Endothelial cell of umbilical vein (primary cell): Measurements from ENCODE around the gene FHOD3. TPM values are rescaled to one million over a fixed set of nuclear protein-coding genes. Genes with fewer than 3 reads are reported as not detected.

Experiments used
- BruUV-seq: library from RNA; stranded (reverse); fragments of 400-500 nt; replicated peaks from 2 replicates; lab custom pipeline; 2021; lab: Mats Ljungman, UMichigan
- CTCF ChIA-PET: fragments of 300-600, 350-600 bp; sonication (Branson Sonifier 250); formaldehyde crosslinking; loops from one replicate; lab custom pipeline; 2021; ENCODE audit warnings: antibody characterized with exemption, inconsistent platforms; lab: Charles Lee
- POLR2A ChIA-PET: fragments of 300-600, 350-600 bp; sonication (Branson Sonifier 250); formaldehyde crosslinking; loops from one replicate; lab custom pipeline; 2021; ENCODE audit warnings: antibody characterized with exemption, inconsistent platforms; lab: Charles Lee
- DNase-seq: peaks from one replicate; pipeline ENCODE4 v3.0.0-alpha.2; 2011; ENCODE audit warnings: low read depth, low spot score
- FAIRE-seq: peaks from 2 replicates; lab custom pipeline; 2011; peaks lifted over from hg19 to GRCh38; lab: Jason Lieb, UNC
- H2AFZ ChIP-seq: 2 replicates; pipeline ENCODE4 v1.6.0; 2012; ENCODE audit warnings: low read depth, low read length, control low read depth, inconsistent platforms
- H3K27ac ChIP-seq: 2 replicates; pipeline ENCODE4 v1.5.1; 2011; ENCODE audit warnings: low read depth, mild to moderate bottlenecking, control low read depth, low read length, moderate library complexity; ENCODE audit not compliant: insufficient read depth
- H3K27me3 ChIP-seq, 2 experiments: 2 replicates each; pipeline versions ENCODE4 v1.6.0 to v1.6.1; 2011; ENCODE audit warnings: low read length in 2 of 2, mixed read lengths in 1 of 2; ENCODE audit not compliant: control insufficient read depth in 2 of 2, insufficient read depth in 2 of 2
- H3K36me3 ChIP-seq, 2 experiments: 2 replicates in 1 of 2; 3 replicates in 1 of 2; pipeline ENCODE4 v1.5.1; 2011; ENCODE audit warnings: low read length in 2 of 2, mild to moderate bottlenecking in 1 of 2, moderate library complexity in 1 of 2; ENCODE audit not compliant: control insufficient read depth in 2 of 2, insufficient read depth in 2 of 2; ENCODE audit errors: extremely low read depth in 1 of 2
- H3K4me1 ChIP-seq: 3 replicates; pipeline ENCODE4 v1.5.1; 2011; ENCODE audit warnings: mild to moderate bottlenecking, low read length; ENCODE audit not compliant: control insufficient read depth, insufficient read depth; ENCODE audit errors: extremely low read depth
- H3K4me2 ChIP-seq: 2 replicates; pipeline ENCODE4 v1.6.1; 2011; ENCODE audit warnings: low read length, control low read depth, mixed read lengths; ENCODE audit not compliant: insufficient read depth
- H3K4me3 ChIP-seq, 3 experiments: fragments of 200-600 bp in 1 of 3; sonication (generic), shearing (Covaris generic) in 1 of 3; replicated peaks in 1 of 3; 2 replicates each; pipeline ENCODE4 v1.5.1; 2011 to 2016; ENCODE audit warnings: control low read depth in 3 of 3, low read length in 3 of 3, mild to moderate bottlenecking in 2 of 3, inconsistent platforms in 1 of 3, low read depth in 1 of 3, moderate library complexity in 1 of 3; ENCODE audit not compliant: insufficient read depth in 1 of 3
- H3K79me2 ChIP-seq: 2 replicates; pipeline ENCODE4 v1.6.0; 2012; ENCODE audit warnings: low read length, inconsistent platforms; ENCODE audit not compliant: control insufficient read depth, insufficient read depth
- H3K9ac ChIP-seq: replicated peaks from 2 replicates; pipeline ENCODE3; 2011; ENCODE audit warnings: low read length, control low read depth; ENCODE audit not compliant: insufficient read depth; ENCODE audit errors: extremely low read depth
- H3K9me1 ChIP-seq: replicated peaks from 3 replicates; pipeline ENCODE4 v1.6.0; 2011; ENCODE audit warnings: mild to moderate bottlenecking, low read length; ENCODE audit not compliant: control insufficient read depth, insufficient read depth; ENCODE audit errors: extremely low read depth
- H3K9me3 ChIP-seq: replicated peaks from 2 replicates; pipeline ENCODE4 v1.5.1; 2012; ENCODE audit warnings: low read length, inconsistent platforms; ENCODE audit not compliant: control insufficient read depth, insufficient read depth
- H4K20me1 ChIP-seq: replicated peaks from 2 replicates; pipeline ENCODE3; 2011; ENCODE audit warnings: mild to moderate bottlenecking, low read length; ENCODE audit not compliant: control insufficient read depth, insufficient read depth; ENCODE audit errors: extremely low read depth
- CTCF ChIP-seq, 2 donors: IDR thresholded peaks; 1 replicate in 1 of 2; 2 replicates in 1 of 2; pipeline ENCODE4 v1.5.1; 2011; ENCODE audit warnings: low read length in 2 of 2, mild to moderate bottlenecking in 2 of 2, moderate library complexity in 2 of 2, control low read depth in 1 of 2, inconsistent platforms in 1 of 2, low read depth in 1 of 2; ENCODE audit not compliant: insufficient read depth in 1 of 2; ENCODE audit errors: extremely low read depth in 1 of 2
- EZH2 ChIP-seq: IDR thresholded peaks from 2 replicates; pipeline ENCODE4 v1.6.1; 2012; ENCODE audit warnings: borderline replicate concordance, low read depth, mild to moderate bottlenecking, moderate library complexity, low read length, inconsistent platforms; ENCODE audit not compliant: severe bottlenecking
- FOS ChIP-seq: IDR thresholded peaks from 2 replicates; pipeline ENCODE4 v1.6.1; 2011; ENCODE audit warnings: mild to moderate bottlenecking, low read length, moderate library complexity, borderline replicate concordance; ENCODE audit not compliant: insufficient read depth
- GATA2 ChIP-seq: IDR thresholded peaks from 2 replicates; pipeline ENCODE4 v1.7.0; 2011; ENCODE audit warnings: low read depth, mild to moderate bottlenecking, moderate library complexity, mixed read lengths, low read length; ENCODE audit not compliant: insufficient read length, insufficient read depth
- JUN ChIP-seq: IDR thresholded peaks from 2 replicates; pipeline ENCODE4 v1.6.1; 2011; ENCODE audit warnings: borderline replicate concordance, low read depth; ENCODE audit not compliant: insufficient read length, insufficient read depth
- MAX ChIP-seq: IDR thresholded peaks from 2 replicates; pipeline ENCODE4 v1.6.1; 2011; ENCODE audit not compliant: insufficient read depth, insufficient read length
- MYC ChIP-seq: IDR thresholded peaks from one replicate; pipeline ENCODE4 v1.6.1; 2011; ENCODE audit warnings: mild to moderate bottlenecking, low read depth, low read length
- POLR2A ChIP-seq: IDR thresholded peaks from 2 replicates; pipeline ENCODE4 v1.6.1; 2012; ENCODE audit warnings: low read depth, mild to moderate bottlenecking, control low read depth, low read length
- POLR2AphosphoS5 ChIP-seq: IDR thresholded peaks from 2 replicates; pipeline ENCODE4 v1.6.1; 2012; ENCODE audit warnings: low read depth, mild to moderate bottlenecking, control low read depth, low read length, moderate library complexity; ENCODE audit not compliant: insufficient read depth
- dilution Hi-C: fragments of 300-500 bp; cut with MboI; formaldehyde crosslinking; loops from one replicate; pipeline ENCODE4 v1.15.0; 2019; ENCODE audit warnings: low sequenced_read_pairs; ENCODE audit not compliant: extremely low pct_ligation_motif_present
- intact Hi-C: fragments of 100-400 bp; cut with micrococcal nuclease; formaldehyde crosslinking; loops from one replicate; pipeline ENCODE4 v1.10.0; 2022
- polyA plus RNA-seq, 4 experiments: library from polyadenylated mRNA; depleted of rRNA in 3 of 4; stranded (reverse) in 3 of 4; unstranded in 1 of 4; fragments of >200 nt; gene quantifications; 2 replicates each; pipeline versions ENCODE4 v1.2.1 to v1.2.3, GENCODE V29; 2011 to 2012; ENCODE audit warnings: missing spikeins in 1 of 4
- total RNA-seq: library from RNA; stranded (reverse); gene quantifications from 2 replicates; pipeline ENCODE4 v1.2.3, GENCODE V29; 2021

FHOD3 gene
- total and polyA plus RNA-seq, 2 donors (not counting 3 experiments of a cell fraction or from before 2014, with no cell fraction given), result 0.06 to 1.5 TPM

- H3K9ac ChIP-seq, result no peak overlapping the region
- ChIA-PET POLR2A (no interaction called here), CTCF (interaction anchor here (1.1 kb wide), 1 partner anchor 18 kb away, joined by 3 read pairs; no protein-coding TSS in a partner anchor)
- no TSS peak for BruUV-seq
- TF ChIP-seq EZH2 (no peak), JUN (no peak), POLR2AphosphoS5 (no peak), MAX (no peak), FOS (no peak), CTCF (IDR thresholded peaks at IDR 0.05; ENCODE audit: extremely low read depth in 1 of 2, insufficient read depth in 1 of 2, low read depth in 1 of 2, low read length in 2 of 2) (no peak), MYC (no peak), POLR2A (no peak), GATA2 (no peak)
- no peak overlapping the region for H3K4me2 ChIP-seq
- H3K36me3 ChIP-seq, result peaks cover 8 to 20% of the 10 kb centered on the region in 2 experiments
- H3K27ac ChIP-seq, result no peak overlapping the region
- DNase-seq, result no peak
- no peaks in the 10 kb centered on the region for H3K4me1 ChIP-seq
- no peak overlapping the region for H2AFZ ChIP-seq
- no peaks in the 10 kb centered on the region for H3K9me1 ChIP-seq
- no peaks in the 10 kb centered on the region for H4K20me1 ChIP-seq
- no peak for FAIRE-seq
- intact Hi-C loops, result no loop called here
- dilution Hi-C loops, result no loop called here
- no peak overlapping the region for H3K4me3 ChIP-seq
- H3K9me3 ChIP-seq, result no peaks in the 10 kb centered on the region
- no peaks in the 10 kb centered on the region for H3K27me3 ChIP-seq
- H3K79me2 ChIP-seq, result peaks cover 3% of the 10 kb centered on the region
Observed at GRCh38 chr18:36813824-36814223, 516.3 kb downstream of the FHOD3 start.
